Kidney tubule cell (primary cell): ENCODE measurements around the gene TXNL4A.

Source experiments
- DNase-seq: peaks from one replicate; pipeline ENCODE4 v3.0.0-alpha.2; 2018; ENCODE audit warnings: low spot score

Gene TXNL4A

GRCh38 chr18:79949697-79950487 is 38.5 kb downstream of the TXNL4A start:
- peak; percentile 14 for DNase-seq

GRCh38 chr18:79948719-79949411 is 39.5 kb downstream of the TXNL4A start:
- DNase-seq = no peak

DNA sequence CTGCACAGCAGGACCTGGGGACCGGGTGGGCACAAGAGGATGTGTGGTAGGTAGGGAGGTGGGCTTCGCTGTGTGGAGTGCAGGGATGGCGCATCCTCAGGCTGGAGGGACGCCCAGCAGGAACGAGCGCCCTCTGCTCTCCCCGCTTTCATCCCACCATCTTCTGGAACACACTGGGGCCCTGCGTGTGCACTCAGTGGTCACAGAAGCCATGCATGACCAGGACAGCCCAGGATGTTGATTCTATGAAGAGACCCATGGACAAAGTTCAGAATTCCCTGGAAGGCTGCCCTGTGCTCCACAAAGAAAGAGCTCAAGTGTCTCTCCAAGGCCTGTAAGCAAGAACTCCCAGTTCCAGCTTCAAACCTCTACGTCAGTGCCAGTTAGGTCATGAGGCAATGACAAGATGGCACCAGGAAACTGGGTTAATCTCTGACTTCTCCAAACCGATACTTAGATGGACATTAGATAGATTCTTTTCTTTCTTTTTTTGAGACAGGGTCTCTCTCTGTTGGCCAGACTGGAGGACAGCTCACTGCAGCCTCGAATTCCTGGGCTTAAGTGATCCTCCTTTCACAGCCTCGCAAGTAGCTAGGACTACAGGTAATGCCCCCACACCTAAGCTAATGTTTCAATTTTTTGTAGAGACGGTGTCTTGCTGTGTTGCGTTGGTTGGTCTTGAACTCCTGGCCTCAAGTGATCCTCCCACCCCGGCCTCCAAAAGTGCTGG is 40.3 kb downstream of the TXNL4A start:
- DNase-seq = no peak

DNA sequence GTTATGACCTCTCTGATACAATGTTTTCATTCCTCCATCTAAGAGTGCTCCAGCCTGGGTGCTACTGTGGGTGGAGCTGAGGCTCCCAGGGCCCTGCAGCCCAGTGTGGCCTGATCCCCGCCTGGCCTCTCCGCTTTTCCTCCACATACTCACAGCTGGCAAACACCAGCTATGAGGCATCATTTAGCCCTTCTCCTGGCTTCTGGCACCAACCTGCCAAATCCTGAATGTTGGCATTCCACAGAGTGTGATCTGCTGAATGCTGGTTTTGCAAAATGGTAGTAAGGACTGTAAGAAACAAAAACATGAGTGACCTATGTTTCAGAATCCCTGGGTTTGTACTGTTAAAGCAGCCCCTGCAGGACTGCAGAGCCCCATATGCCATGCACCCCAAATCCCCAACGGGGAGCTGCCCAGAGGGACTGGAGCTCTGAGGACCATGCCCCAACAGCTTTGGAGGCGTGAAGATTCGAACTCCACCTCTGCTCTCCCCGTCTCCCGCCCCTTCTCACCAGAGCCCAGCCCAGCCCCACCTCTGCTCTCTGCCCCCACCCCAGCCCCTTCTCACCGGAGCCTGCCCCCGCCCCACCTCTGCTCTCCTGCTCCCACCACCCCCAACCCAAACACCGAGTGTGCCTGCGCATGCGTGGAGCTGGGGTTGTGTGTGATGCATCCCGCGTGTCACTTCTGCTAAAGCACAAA is 41.2 kb downstream of the TXNL4A start:
- peak; percentile 14 for DNase-seq

GRCh38 chr18:79945118-79946042 is 43.0 kb downstream of the TXNL4A start:
- no peak for DNase-seq

DNA sequence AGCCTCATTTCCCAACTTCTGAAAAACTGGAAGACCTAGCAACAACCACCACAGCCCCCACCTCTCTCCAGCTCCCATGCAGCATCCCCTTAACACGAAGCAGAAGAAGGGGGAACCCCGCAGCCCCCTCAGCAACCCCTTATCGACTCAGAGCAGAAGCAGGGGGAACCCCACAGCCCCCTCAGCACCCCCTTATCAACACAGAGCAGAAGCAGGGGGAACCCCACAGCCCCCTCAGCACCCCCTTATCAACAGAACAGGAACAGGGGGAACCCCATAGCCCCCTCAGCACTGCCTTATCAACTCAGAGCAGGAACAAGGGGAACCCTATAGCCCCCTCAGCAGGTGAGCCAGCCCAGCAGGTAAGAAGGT is 43.6 kb downstream of the TXNL4A start:
- DNase-seq = no peak

GRCh38 chr18:79944126-79944731 is 44.1 kb downstream of the TXNL4A start:
- DNase-seq = no peak

DNA sequence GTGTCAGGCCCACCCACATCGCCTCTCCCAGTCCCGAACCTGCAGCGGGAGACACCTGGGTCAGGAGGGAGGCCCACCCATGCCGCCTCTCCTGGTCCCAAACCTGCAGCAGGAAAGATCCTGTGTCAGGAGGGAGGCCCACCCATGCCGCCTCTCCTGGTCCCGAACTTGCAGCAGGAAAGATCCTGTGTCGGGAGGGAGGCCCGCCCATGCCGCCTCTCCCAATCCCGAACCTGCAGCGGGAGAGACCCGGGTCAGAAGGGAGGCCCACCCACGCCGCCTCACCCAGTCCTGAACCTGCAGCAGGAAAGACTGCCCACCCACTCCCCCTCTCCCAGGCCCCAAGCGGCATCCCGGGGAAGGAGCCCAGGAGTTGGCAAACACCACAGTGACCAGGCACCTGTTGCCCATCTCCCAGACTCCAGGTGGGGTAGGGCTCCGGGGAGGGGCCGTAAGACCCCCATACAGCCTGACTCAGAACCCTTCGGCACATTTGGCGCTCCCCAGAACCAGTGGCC is 44.7 kb downstream of the TXNL4A start:
- DNase-seq = no peak

- DNase-seq = no peak
These were observed 45.4 kb downstream of the TXNL4A start for GRCh38 chr18:79942786-79943607.

DNA sequence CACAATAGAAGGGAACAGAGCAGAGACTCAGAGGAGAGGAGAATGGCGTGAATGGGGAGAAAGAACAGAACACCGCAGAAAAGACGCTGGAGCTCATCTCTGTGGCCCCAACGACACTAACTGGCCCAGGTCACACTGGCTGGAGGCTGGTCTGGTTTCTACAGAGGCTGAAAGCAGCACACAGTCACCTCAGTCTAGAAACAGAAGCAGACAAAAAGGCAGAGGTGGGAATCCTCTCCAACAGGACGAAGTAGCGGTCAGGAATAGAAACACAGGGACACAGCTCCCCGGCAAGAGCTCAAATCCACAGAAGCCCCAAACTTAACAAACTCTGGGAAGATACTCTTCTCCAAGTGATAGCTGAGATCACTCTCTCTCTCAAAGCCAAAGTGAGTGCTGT is 46.2 kb downstream of the TXNL4A start:
- DNase-seq = no peak

DNA sequence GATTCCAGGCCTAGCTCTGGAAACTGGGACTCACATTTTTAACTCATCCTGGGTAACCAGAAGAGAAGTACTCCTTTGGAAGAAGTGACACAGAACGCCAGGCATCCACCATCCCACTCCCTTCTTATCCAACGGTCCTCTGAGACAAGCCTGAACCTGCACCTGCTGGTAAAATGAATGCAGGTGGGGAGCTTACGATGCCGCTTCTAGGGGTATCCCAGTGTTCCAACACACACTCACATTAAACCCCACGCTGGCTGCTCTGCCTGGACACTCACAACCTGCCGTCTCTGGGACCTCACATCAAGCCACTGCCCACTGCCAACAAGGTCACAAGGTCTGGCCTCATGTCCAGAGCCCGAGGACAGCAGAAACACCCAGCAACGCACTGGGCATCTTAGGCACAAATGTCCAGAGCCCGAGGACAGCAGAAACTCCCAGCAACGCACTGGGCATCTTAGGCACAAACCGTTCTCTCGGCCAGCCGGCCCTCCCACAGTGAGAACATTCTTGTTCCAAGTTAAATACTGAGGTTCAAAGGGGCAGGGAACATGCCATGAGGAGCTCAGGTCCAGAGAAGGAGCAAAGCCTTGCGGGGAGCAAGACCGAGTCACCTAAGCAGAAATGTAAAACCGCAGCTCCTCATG is 46.8 kb downstream of the TXNL4A start:
- no peak for DNase-seq

DNA sequence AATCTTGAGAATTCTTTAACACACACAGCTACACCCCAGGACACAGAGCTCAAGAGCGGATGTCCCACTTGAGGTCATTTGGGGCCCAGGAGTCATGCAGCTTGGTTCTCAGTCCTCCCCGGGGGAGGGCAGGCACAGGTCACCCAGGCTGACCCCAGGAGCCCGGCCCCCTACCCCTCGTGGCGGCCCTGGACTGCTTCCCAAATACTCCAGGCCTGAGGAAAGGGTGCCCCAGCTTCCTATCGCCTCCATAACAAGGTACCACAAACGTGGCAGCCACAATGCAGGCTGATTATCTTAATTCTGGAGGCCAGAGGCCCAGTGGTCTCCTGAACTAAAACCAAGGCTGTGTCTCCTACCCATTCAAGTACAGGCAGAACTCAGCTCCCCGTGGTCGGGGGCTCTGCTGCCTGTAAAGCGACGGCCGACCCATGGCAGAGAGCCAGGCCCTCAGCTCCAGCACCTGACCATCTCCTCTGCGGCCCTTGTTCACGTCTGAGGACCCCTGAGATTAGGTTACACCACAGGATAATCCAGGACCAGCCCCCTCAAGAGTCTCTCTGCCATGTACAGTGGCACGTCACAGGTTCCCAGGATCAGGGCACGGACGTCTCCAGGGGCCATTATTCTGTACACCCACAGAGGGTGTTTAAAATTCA is 47.4 kb downstream of the TXNL4A start:
- no peak for DNase-seq

GRCh38 chr18:79940126-79940813 is 48.1 kb downstream of the TXNL4A start:
- DNase-seq = no peak

- no peak for DNase-seq
These were observed 49.3 kb downstream of the TXNL4A start for GRCh38 chr18:79939096-79939495.

DNA sequence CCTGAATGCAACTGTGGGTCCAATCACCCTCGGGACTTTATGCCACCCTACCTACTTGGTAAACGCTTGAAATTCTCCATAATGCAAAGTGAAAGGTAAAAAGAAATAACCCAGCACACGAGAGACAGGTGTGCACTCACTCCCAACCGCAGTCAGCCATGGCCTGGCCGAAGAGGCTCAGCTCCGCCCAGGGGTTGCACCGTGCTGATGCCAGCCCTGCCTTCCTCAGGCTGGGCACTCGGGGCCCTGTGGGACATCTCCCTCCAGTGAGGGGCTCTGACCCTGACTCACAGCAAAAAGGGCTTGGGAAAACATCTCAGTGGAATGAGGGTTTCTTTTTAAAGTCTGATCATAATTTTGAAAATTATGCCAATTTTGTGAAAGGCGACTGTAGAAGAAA is 50.2 kb downstream of the TXNL4A start:
- no peak for DNase-seq

GRCh38 chr18:79937103-79937860 is 51.1 kb downstream of the TXNL4A start:
- no peak for DNase-seq

DNA sequence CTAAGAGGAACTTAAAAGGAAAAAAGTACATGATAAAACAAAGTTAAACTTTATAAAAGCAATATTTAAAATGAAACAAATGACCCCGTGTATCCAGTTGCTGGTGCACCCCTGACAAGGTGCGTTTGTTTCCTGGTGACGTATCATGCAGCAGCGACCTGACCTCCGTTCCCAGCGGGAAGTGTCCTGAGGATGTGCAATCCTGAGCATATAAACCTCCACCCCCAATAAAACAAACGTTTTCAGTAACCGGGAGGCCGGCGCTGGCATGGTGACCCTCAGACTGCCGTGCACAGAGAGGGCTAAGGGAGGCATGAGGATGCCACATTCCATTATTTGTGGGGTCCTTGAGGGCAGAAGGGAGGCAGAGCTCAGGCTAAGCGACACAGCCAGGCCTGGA is 51.7 kb downstream of the TXNL4A start:
- DNase-seq = no peak
